ENCODE measurements around the gene ARHGAP5.

GRCh38 chr14:32169191-32169590, 92.1 kb downstream of the ARHGAP5 start:
- TF ChIP-seq POLR2A (IDR thresholded peaks at IDR 0.05), result no peak
- TF ChIP-seq CTCF (IDR thresholded peaks at IDR 0.05), result no peak

All from ovary (tissue), 3 donors.